Amniotic stem cell (primary cell): ENCODE results near the gene PTPRK.

Experiments used
- DNase-seq: peaks from one replicate; lab custom pipeline; 2025; lab: John Stamatoyannopoulos, UW

Gene PTPRK

GRCh38 chr6:128192972-128193371 lies 327.4 kb downstream of the PTPRK start:
- DNase-seq, result no peak

GRCh38 chr6:128188678-128189077 lies 331.7 kb downstream of the PTPRK start:
- DNase-seq, result no peak

GRCh38 chr6:128186729-128187128 lies 333.7 kb downstream of the PTPRK start:
- no peak for DNase-seq

- DNase-seq, result no peak
Measured at GRCh38 chr6:128179876-128180438, 340.4 kb downstream of the PTPRK start.

GRCh38 chr6:128174724-128175123 lies 345.7 kb downstream of the PTPRK start:
- DNase-seq, result no peak

- no peak for DNase-seq
Measured at GRCh38 chr6:128172752-128173682, 347.4 kb downstream of the PTPRK start.

GRCh38 chr6:128172081-128172480 lies 348.3 kb downstream of the PTPRK start:
- DNase-seq, result no peak

GRCh38 chr6:128171182-128171581 lies 349.2 kb downstream of the PTPRK start:
- DNase-seq, result no peak

GRCh38 chr6:128168244-128168643 lies 352.2 kb downstream of the PTPRK start:
- DNase-seq, result no peak

GRCh38 chr6:128167552-128167951 lies 352.8 kb downstream of the PTPRK start:
- DNase-seq, result no peak

- DNase-seq, result no peak
Measured at GRCh38 chr6:128164254-128164653, 356.1 kb downstream of the PTPRK start.

GRCh38 chr6:128162423-128162822 lies 358.0 kb downstream of the PTPRK start:
- DNase-seq, result no peak

- DNase-seq, result no peak
Measured at GRCh38 chr6:128161839-128162238, 358.6 kb downstream of the PTPRK start.

GRCh38 chr6:128161263-128161662 lies 359.1 kb downstream of the PTPRK start:
- no peak for DNase-seq

- DNase-seq, result no peak
Measured at GRCh38 chr6:128158496-128158895, 361.9 kb downstream of the PTPRK start.

GRCh38 chr6:128156321-128157111 lies 363.9 kb downstream of the PTPRK start:
- DNase-seq, result no peak

- DNase-seq, result no peak
Measured at GRCh38 chr6:128155826-128156225, 364.6 kb downstream of the PTPRK start.

GRCh38 chr6:128152551-128152950 lies 367.8 kb downstream of the PTPRK start:
- no peak for DNase-seq

GRCh38 chr6:128150376-128150775 lies 370.0 kb downstream of the PTPRK start:
- DNase-seq, result no peak

GRCh38 chr6:128149796-128150195 lies 370.6 kb downstream of the PTPRK start:
- no peak for DNase-seq

- no peak for DNase-seq
Measured at GRCh38 chr6:128144320-128144719, 376.1 kb downstream of the PTPRK start.

- no peak for DNase-seq
Measured at GRCh38 chr6:128141932-128142331, 378.5 kb downstream of the PTPRK start.

- DNase-seq, result no peak
Measured at GRCh38 chr6:128139519-128139918, 380.9 kb downstream of the PTPRK start.
